Tibial nerve (tissue), 4 donors: Measurements from ENCODE around the gene C19orf25. TPM values are rescaled to one million over a fixed set of nuclear protein-coding genes. Genes with fewer than 3 reads are reported as not detected.
"Not testable (repeated sequence)": the region's sequence is repeated elsewhere in the genome, so short reads cannot be mapped to it uniquely, and the experiment has no call there.

ENCODE experiments used
- DNase-seq, 2 donors: peaks; one replicate each; pipeline ENCODE4 v3.0.0-alpha.2; 2019; ENCODE audit warnings: low spot score in 2 of 2
- H3K27ac ChIP-seq, 4 donors: fragments of 200-600 bp; sonication (generic) in 3 of 4; one replicate each; pipeline ENCODE4 v1.5.1; 2017 to 2019; ENCODE audit warnings: mild to moderate bottlenecking in 1 of 4
- H3K27me3 ChIP-seq, 2 donors: fragments of 200-600 bp; sonication (generic) in 1 of 2; one replicate each; pipeline versions ENCODE4 v1.5.1 to v1.6.0; 2017 to 2019
- H3K36me3 ChIP-seq, 3 donors: fragments of 200-600 bp; sonication (generic); one replicate each; pipeline ENCODE4 v1.5.1; 2018 to 2019
- H3K4me1 ChIP-seq, 4 donors: fragments of 200-600 bp; sonication (generic) in 3 of 4; one replicate each; pipeline ENCODE4 v1.5.1; 2017 to 2019
- H3K4me3 ChIP-seq, 4 donors: fragments of 200-600 bp; sonication (generic) in 3 of 4; one replicate each; pipeline ENCODE4 v1.5.1; 2017 to 2019; ENCODE audit warnings: mild to moderate bottlenecking in 1 of 4, moderate library complexity in 1 of 4
- H3K9me3 ChIP-seq, 4 donors: fragments of 200-600 bp; sonication (generic) in 3 of 4; one replicate each; pipeline ENCODE4 v1.5.1; 2017 to 2019
- CTCF ChIP-seq, 5 experiments: fragments of 200-600 bp in 3 of 5; fragments of 450-650 bp in 2 of 5; sonication (generic) in 3 of 5; IDR thresholded peaks; one replicate each; pipeline ENCODE4 v1.5.1; 2016 to 2019; ENCODE audit warnings: antibody characterized with exemption in 5 of 5, mild to moderate bottlenecking in 3 of 5, moderate library complexity in 2 of 5
- EP300 ChIP-seq, 2 donors: sonication (generic); formaldehyde crosslinking; IDR thresholded peaks; one replicate each; pipeline ENCODE4 v1.6.1; 2017; ENCODE audit warnings: antibody characterized with exemption in 2 of 2, mild to moderate bottlenecking in 1 of 2
- POLR2A ChIP-seq, 2 donors: fragments of 450-650 bp; IDR thresholded peaks; one replicate each; pipeline ENCODE4 v1.6.1; 2017; ENCODE audit warnings: antibody characterized with exemption in 2 of 2, mild to moderate bottlenecking in 2 of 2, moderate library complexity in 2 of 2
- WGBS, 2 donors: methylation state at CpG; one replicate each; pipeline ENCODE4 v1.1.5; 2018; 5-methylcytosine and 5-hydroxymethylcytosine counted together
- total RNA-seq, 4 donors: library from RNA; depleted of rRNA; stranded (reverse); fragments of >200 nt; gene quantifications; one replicate each; pipeline ENCODE4 v1.1.0, GENCODE V29; 2016

Gene C19orf25
- total RNA-seq, 4 donors from 2014 or later = 22.4 to 47.4 (median 33.8) TPM

- WGBS, 2 donors = 75 to 82% methylated on average over 16 to 18 of the region's 18 CpGs
- DNase-seq = no peak
- H3K4me3 ChIP-seq = no peak overlapping the region
- H3K9me3 ChIP-seq = no peaks in the 10 kb centered on the region
- peaks cover 0 to 21% (median 0%) of the 10 kb centered on the region in 4 donors for H3K4me1 ChIP-seq
- TF ChIP-seq CTCF (IDR thresholded peaks at IDR 0.05) (no peak), POLR2A (IDR thresholded peaks at IDR 0.05) (no peak), EP300 (IDR thresholded peaks at IDR 0.05) (no peak)
- no peak overlapping the region for H3K27ac ChIP-seq
- no peaks in the 10 kb centered on the region for H3K36me3 ChIP-seq
- H3K27me3 ChIP-seq = peaks cover 0 to 45% of the 10 kb centered on the region in 2 donors
Observed at GRCh38 chr19:1522838-1523237, 43.8 kb upstream of the C19orf25 start.

GRCh38 chr19:1522061-1522460, 43.0 kb upstream of the C19orf25 start:
- Histone ChIP-seq H3K36me3 (no peaks in the 10 kb centered on the region), H3K27ac (no peak overlapping the region), H3K4me3 (no peak overlapping the region), H3K4me1 (peaks cover 0 to 21% (median 0%) of the 10 kb centered on the region in 4 donors), H3K9me3 (no peaks in the 10 kb centered on the region), H3K27me3 (peaks cover 0 to 38% of the 10 kb centered on the region in 2 donors)
- TF ChIP-seq EP300 (IDR thresholded peaks at IDR 0.05) (no peak), CTCF (IDR thresholded peaks at IDR 0.05) (no peak), POLR2A (IDR thresholded peaks at IDR 0.05) (no peak)
- no peak for DNase-seq
- WGBS, 2 donors = 64 to 75% methylated on average over 10 of the region's 10 CpGs

- H3K27ac ChIP-seq = no peak overlapping the region
- peaks cover 0 to 33% of the 10 kb centered on the region in 2 donors for H3K27me3 ChIP-seq
- H3K9me3 ChIP-seq = no peaks in the 10 kb centered on the region
- no peak overlapping the region for H3K4me3 ChIP-seq
- H3K4me1 ChIP-seq = peaks cover 0 to 21% (median 0%) of the 10 kb centered on the region in 4 donors
- no peaks in the 10 kb centered on the region for H3K36me3 ChIP-seq
- 0 to 33% methylated on average over 1 to 10 of the region's 14 CpGs for WGBS, 2 donors
- no peak for TF ChIP-seq POLR2A (IDR thresholded peaks at IDR 0.05)
- TF ChIP-seq EP300 (IDR thresholded peaks at IDR 0.05) = no peak
- no peak for TF ChIP-seq CTCF (IDR thresholded peaks at IDR 0.05)
- DNase-seq = no peak
Observed at GRCh38 chr19:1521636-1522035, 42.6 kb upstream of the C19orf25 start.

GRCh38 chr19:1520203-1520780, 41.3 kb upstream of the C19orf25 start:
- peaks cover 0 to 6% (median 0%) of the 10 kb centered on the region in 4 donors for H3K9me3 ChIP-seq
- H3K27me3 ChIP-seq = peaks cover 0 to 30% of the 10 kb centered on the region in 2 donors
- WGBS, 2 donors = 74 to 86% methylated on average over 12 to 14 of the region's 17 CpGs
- H3K4me3 ChIP-seq = no peak overlapping the region
- H3K36me3 ChIP-seq = no peaks in the 10 kb centered on the region
- H3K27ac ChIP-seq = no peak overlapping the region
- TF ChIP-seq POLR2A (IDR thresholded peaks at IDR 0.05) (no peak), CTCF (IDR thresholded peaks at IDR 0.05) (no peak), EP300 (IDR thresholded peaks at IDR 0.05) (no peak)
- DNase-seq = no peak
- peaks cover 0 to 21% (median 0%) of the 10 kb centered on the region in 4 donors for H3K4me1 ChIP-seq

GRCh38 chr19:1519802-1520201, 40.8 kb upstream of the C19orf25 start:
- not testable (repeated sequence) for H3K9me3 ChIP-seq, H3K27ac ChIP-seq, H3K36me3 ChIP-seq, DNase-seq, H3K4me3 ChIP-seq
- Histone ChIP-seq H3K4me1 (peaks cover 0 to 21% (median 0%) of the 10 kb centered on the region in 4 donors), H3K27me3 (peaks cover 0 to 30% of the 10 kb centered on the region in 2 donors)
- WGBS, 2 donors = 82 to 88% methylated on average over 8 of the region's 8 CpGs
